HCT116 (cell line): ENCODE measurements around the gene LSP1. TPM values are rescaled to one million over a fixed set of nuclear protein-coding genes. Genes with fewer than 3 reads are reported as not detected.

Experiments used
- ATAC-seq: fragments of 200-7000 bp; cut with Tn5 transposase; 2 replicates; pipeline ENCODE4 v1.9.1; 2020; ENCODE audit warnings: mild to moderate bottlenecking, moderate library complexity
- BruUV-seq: library from RNA; stranded (reverse); fragments of 400-500 nt; replicated peaks from 2 replicates; lab custom pipeline; 2021; lab: Mats Ljungman, UMichigan
- CTCF ChIA-PET: fragments of 300-600 bp; sonication (Branson Sonifier 250); formaldehyde crosslinking; loops from one replicate; lab custom pipeline; 2021; ENCODE audit warnings: antibody characterized with exemption; lab: Charles Lee
- POLR2A ChIA-PET: fragments of 300-600, 350-600 bp; sonication (Branson Sonifier 250); formaldehyde crosslinking; loops from one replicate; lab custom pipeline; 2021; ENCODE audit warnings: antibody characterized with exemption; lab: Charles Lee
- RAD21 ChIA-PET, 2 experiments: fragments of 300-600 bp; sonication (Branson Sonifier 250); formaldehyde crosslinking; loops; one replicate each; lab custom pipeline; 2023; ENCODE audit warnings: low total read pairs in 2 of 2; ENCODE audit not compliant: uncharacterized antibody in 2 of 2, unreplicated experiment in 2 of 2, low non-redundant PET in 1 of 2; lab: Charles Lee
- DNase-seq: peaks from one replicate; pipeline ENCODE4 v3.0.0-alpha.2; 2010; ENCODE audit warnings: low read depth, low spot score
- H2AFZ ChIP-seq: fragments of 200-600 bp; shearing (Covaris generic), sonication (generic); 2 replicates; pipeline ENCODE4 v1.6.1; 2017; ENCODE audit warnings: low read depth, mixed run types, mixed read lengths, antibody characterized with exemption, low read length; ENCODE audit not compliant: poor library complexity, severe bottlenecking
- H3K27ac ChIP-seq: 2 replicates; pipeline ENCODE4 v1.5.1; 2012; ENCODE audit warnings: low read depth, low read length
- H3K27me3 ChIP-seq: fragments of 200-600 bp; sonication (generic); 2 replicates; pipeline ENCODE4 v1.6.1; 2016; ENCODE audit warnings: mixed run types, low read length, mixed read lengths; ENCODE audit not compliant: insufficient read depth
- H3K36me3 ChIP-seq, 2 experiments: fragments of 200-500 bp in 1 of 2; fragments of 200-600 bp in 1 of 2; sonication (Bioruptor generic) in 1 of 2; sonication (generic) in 1 of 2; 2 replicates each; pipeline versions ENCODE4 v1.5.1 to v1.6.1; 2014 to 2016; ENCODE audit warnings: low read length in 2 of 2, inconsistent platforms in 1 of 2, mixed read lengths in 1 of 2, mixed run types in 1 of 2; ENCODE audit not compliant: insufficient read depth in 2 of 2, control insufficient read depth in 1 of 2
- H3K4me1 ChIP-seq, 2 experiments: fragments of 200-600 bp in 1 of 2; sonication (generic) in 1 of 2; 2 replicates each; pipeline versions ENCODE4 v1.5.1 to v1.6.1; 2012 to 2017; ENCODE audit warnings: low read length in 2 of 2, inconsistent platforms in 1 of 2, mild to moderate bottlenecking in 1 of 2, mixed read lengths in 1 of 2, mixed run types in 1 of 2, moderate library complexity in 1 of 2; ENCODE audit not compliant: insufficient read depth in 2 of 2, control insufficient read depth in 1 of 2
- H3K4me2 ChIP-seq: fragments of 200-600 bp; sonication (generic); 2 replicates; pipeline ENCODE4 v1.6.1; 2017; ENCODE audit warnings: mixed run types, low read length, mixed read lengths
- H3K4me3 ChIP-seq, 2 experiments: fragments of 200-600 bp in 1 of 2; sonication (generic) in 1 of 2; replicated peaks in 1 of 2; 2 replicates each; pipeline ENCODE4 v1.5.1; 2011 to 2016; ENCODE audit warnings: low read length in 2 of 2, control low read depth in 1 of 2, low read depth in 1 of 2, mild to moderate bottlenecking in 1 of 2, mixed read lengths in 1 of 2, mixed run types in 1 of 2
- H3K79me2 ChIP-seq: fragments of 200-600 bp; sonication (generic); 2 replicates; pipeline ENCODE4 v1.6.1; 2017; ENCODE audit warnings: mild to moderate bottlenecking, mixed run types, low read length, moderate library complexity, mixed read lengths; ENCODE audit not compliant: insufficient read depth
- H3K9ac ChIP-seq: fragments of 200-600 bp; sonication (generic); 2 replicates; pipeline ENCODE4 v1.6.1; 2016; ENCODE audit warnings: low read length, mixed read lengths
- H3K9me2 ChIP-seq: fragments of 200-600 bp; sonication (generic), shearing (Covaris generic); 2 replicates; pipeline ENCODE4 v1.6.1; 2017; ENCODE audit warnings: mixed run types, mild to moderate bottlenecking, moderate library complexity; ENCODE audit not compliant: insufficient read depth
- H3K9me3 ChIP-seq, 2 experiments: fragments of 200-500 bp in 1 of 2; fragments of 200-600 bp in 1 of 2; sonication (Bioruptor generic) in 1 of 2; sonication (generic) in 1 of 2; 2 replicates each; pipeline ENCODE4 v1.6.1; 2014 to 2017; ENCODE audit warnings: low read length in 2 of 2, mixed read lengths in 2 of 2, inconsistent platforms in 1 of 2, low read depth in 1 of 2, mild to moderate bottlenecking in 1 of 2, mixed run types in 1 of 2, moderate library complexity in 1 of 2; ENCODE audit not compliant: control insufficient read depth in 1 of 2, insufficient read depth in 1 of 2
- H4K20me1 ChIP-seq: fragments of 200-600 bp; sonication (generic), shearing (Covaris generic); 2 replicates; pipeline ENCODE4 v1.6.1; 2017; ENCODE audit warnings: mixed run types, mild to moderate bottlenecking, moderate library complexity; ENCODE audit not compliant: insufficient read depth
- ATF3 ChIP-seq: IDR thresholded peaks from 2 replicates; pipeline ENCODE4 v1.6.1; 2012
- CBX3 ChIP-seq: IDR thresholded peaks from 2 replicates; pipeline ENCODE4 v1.6.1; 2012; ENCODE audit warnings: low read depth
- CEBPB ChIP-seq: IDR thresholded peaks from 2 replicates; pipeline ENCODE4 v1.6.1; 2012; ENCODE audit warnings: low read depth
- EGR1 ChIP-seq: IDR thresholded peaks from 2 replicates; pipeline ENCODE4 v1.6.1; 2012; ENCODE audit warnings: low read depth
- ELF1 ChIP-seq: IDR thresholded peaks from 2 replicates; pipeline ENCODE4 v1.6.1; 2012; ENCODE audit warnings: low read depth, borderline replicate concordance
- EZH2 ChIP-seq: fragments of 200-600 bp; sonication (generic); IDR thresholded peaks from 2 replicates; pipeline ENCODE4 v1.6.1; 2017; ENCODE audit warnings: antibody characterized with exemption, mixed run types
- EZH2phosphoT487 ChIP-seq: fragments of 200-600 bp; IDR thresholded peaks from 2 replicates; pipeline ENCODE4 v1.6.1; 2018; ENCODE audit warnings: antibody characterized with exemption, borderline replicate concordance
- FOSL1 ChIP-seq: IDR thresholded peaks from 2 replicates; pipeline ENCODE4 v1.6.1; 2012; ENCODE audit warnings: low read depth
- JUND ChIP-seq: IDR thresholded peaks from 2 replicates; pipeline ENCODE4 v1.6.1; 2012
- SIN3A ChIP-seq: IDR thresholded peaks from 2 replicates; pipeline ENCODE4 v1.6.1; 2012; ENCODE audit warnings: low read depth
- TCF7L2 ChIP-seq: IDR thresholded peaks from 2 replicates; pipeline ENCODE4 v1.7.0; 2011; ENCODE audit warnings: borderline replicate concordance, inconsistent platforms; ENCODE audit not compliant: insufficient read depth, insufficient read length; ENCODE audit errors: extremely low read depth
- YY1 ChIP-seq: IDR thresholded peaks from 2 replicates; pipeline ENCODE4 v1.6.1; 2011; ENCODE audit warnings: low read length, low read depth, moderate library complexity, mild to moderate bottlenecking; ENCODE audit not compliant: insufficient replicate concordance; ENCODE audit errors: extremely low read depth
- ZNF274 ChIP-seq: fragments of 200-500 bp; sonication (Bioruptor generic); IDR thresholded peaks from 2 replicates; pipeline ENCODE4 v1.6.1; 2014; ENCODE audit warnings: mild to moderate bottlenecking, low read depth, low read length, inconsistent platforms
- intact Hi-C: fragments of 100-400 bp; cut with micrococcal nuclease; formaldehyde crosslinking; loops from 2 replicates; pipeline ENCODE4 v1.10.0; 2022
- total RNA-seq: library from RNA; stranded (reverse); gene quantifications from one replicate; pipeline ENCODE4 v1.2.1, GENCODE V29; 2021; ENCODE audit not compliant: unreplicated experiment
- TF ChIP-seq, protein P1 (sequence below): IDR thresholded peaks from 2 replicates; pipeline ENCODE4 v1.6.1; 2012
- TF ChIP-seq, protein P2 (sequence below), 3 experiments: fragments of 200-600 bp in 1 of 3; sonication (generic) in 1 of 3; IDR thresholded peaks in 2 of 3; conservative IDR thresholded peaks in 1 of 3; 2 replicates each; pipeline ENCODE4 v1.5.1; 2012 to 2017; ENCODE audit warnings: low read depth in 2 of 3, low read length in 2 of 3, antibody characterized with exemption in 1 of 3, borderline replicate concordance in 1 of 3, control low read depth in 1 of 3, mild to moderate bottlenecking in 1 of 3, mixed read lengths in 1 of 3, mixed run types in 1 of 3, moderate library complexity in 1 of 3; ENCODE audit not compliant: insufficient read depth in 1 of 3
- TF ChIP-seq, protein P3 (sequence below): IDR thresholded peaks from 2 replicates; pipeline ENCODE4 v1.6.1; 2011; ENCODE audit warnings: mild to moderate bottlenecking, low read length, moderate library complexity; ENCODE audit not compliant: insufficient replicate concordance; ENCODE audit errors: extremely low read depth
- TF ChIP-seq, protein P4 (sequence below): IDR thresholded peaks from 2 replicates; pipeline ENCODE4 v1.6.1; 2012; ENCODE audit warnings: low read depth

LSP1 gene
- total RNA-seq, 1 experiment from 2014 or later = 1.3 TPM

DNA sequence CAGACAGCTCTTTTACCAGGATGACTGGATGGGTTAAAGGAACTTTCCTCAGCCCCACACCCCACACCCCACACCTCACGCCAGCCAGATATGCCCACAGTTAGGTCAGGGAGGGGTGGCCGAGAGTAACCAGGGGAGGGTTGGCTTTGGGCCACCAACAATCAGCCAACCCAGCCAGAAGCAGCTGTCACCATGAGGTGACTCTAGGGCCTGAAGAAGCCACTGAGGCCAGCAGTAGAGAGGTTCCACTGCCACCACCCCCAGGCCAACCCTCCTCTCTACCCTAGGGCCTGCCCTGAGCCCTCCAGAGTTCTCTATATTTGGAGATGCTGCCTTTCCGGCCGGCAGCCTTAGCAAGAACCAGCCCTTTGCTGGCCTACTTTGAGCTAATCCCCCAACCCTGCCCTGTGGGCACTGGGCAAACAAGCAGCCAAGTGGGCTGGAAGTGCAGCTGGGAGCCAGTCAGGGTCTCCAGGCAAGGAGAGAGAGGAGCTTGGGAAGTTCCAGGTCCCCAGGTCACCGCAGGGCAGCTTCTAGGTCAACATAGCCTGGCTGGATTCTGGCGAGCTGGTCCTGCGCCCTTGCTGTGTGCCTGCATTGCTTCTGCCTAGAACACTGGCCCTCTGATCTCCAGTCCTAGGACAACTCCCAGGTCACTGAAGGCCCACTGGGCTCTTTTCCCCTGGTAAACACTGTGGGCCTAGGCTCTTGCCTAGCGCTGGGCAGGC, 30.1 kb upstream of the LSP1 start:
- DNase-seq (no peak), ATAC-seq (no peak)
- no peak overlapping the region for H3K9ac ChIP-seq
- no peaks in the 10 kb centered on the region for H3K79me2 ChIP-seq
- intact Hi-C loops = no loop called here
- no peaks in the 10 kb centered on the region for H3K27me3 ChIP-seq
- no peaks in the 10 kb centered on the region for H3K9me2 ChIP-seq
- no peak overlapping the region for H2AFZ ChIP-seq
- H3K36me3 ChIP-seq = no peaks in the 10 kb centered on the region
- no TSS peak for BruUV-seq
- peaks cover 4 to 6% of the 10 kb centered on the region in 2 experiments; a peak in 2 of 4 replicates for H3K9me3 ChIP-seq
- H3K4me1 ChIP-seq = peaks cover 16 to 25% of the 10 kb centered on the region in 2 experiments
- RAD21 ChIA-PET = no interaction called here
- no peak overlapping the region for H3K4me3 ChIP-seq
- no peak overlapping the region for H3K27ac ChIP-seq
- no peaks in the 10 kb centered on the region for H4K20me1 ChIP-seq
- POLR2A ChIA-PET = no interaction called here
- CTCF ChIA-PET = interaction anchor here (0.6 to 1.6 kb wide), 3 partner anchors 10 to 315 kb away, joined by 3 to 5 read pairs (median 3); no protein-coding TSS in a partner anchor
- TF ChIP-seq YY1 (no peak), SIN3A (no peak), ZNF274 (no peak), TCF7L2 (no peak), EZH2phosphoT487 (no peak), ATF3 (no peak), CBX3 (no peak), CEBPB (no peak), JUND (no peak), EGR1 (no peak), ELF1 (no peak), EZH2 (no peak), FOSL1 (no peak)
- TF ChIP-seq, protein P1, sequence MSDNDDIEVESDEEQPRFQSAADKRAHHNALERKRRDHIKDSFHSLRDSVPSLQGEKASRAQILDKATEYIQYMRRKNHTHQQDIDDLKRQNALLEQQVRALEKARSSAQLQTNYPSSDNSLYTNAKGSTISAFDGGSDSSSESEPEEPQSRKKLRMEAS = no peak
- TF ChIP-seq, protein P2, sequence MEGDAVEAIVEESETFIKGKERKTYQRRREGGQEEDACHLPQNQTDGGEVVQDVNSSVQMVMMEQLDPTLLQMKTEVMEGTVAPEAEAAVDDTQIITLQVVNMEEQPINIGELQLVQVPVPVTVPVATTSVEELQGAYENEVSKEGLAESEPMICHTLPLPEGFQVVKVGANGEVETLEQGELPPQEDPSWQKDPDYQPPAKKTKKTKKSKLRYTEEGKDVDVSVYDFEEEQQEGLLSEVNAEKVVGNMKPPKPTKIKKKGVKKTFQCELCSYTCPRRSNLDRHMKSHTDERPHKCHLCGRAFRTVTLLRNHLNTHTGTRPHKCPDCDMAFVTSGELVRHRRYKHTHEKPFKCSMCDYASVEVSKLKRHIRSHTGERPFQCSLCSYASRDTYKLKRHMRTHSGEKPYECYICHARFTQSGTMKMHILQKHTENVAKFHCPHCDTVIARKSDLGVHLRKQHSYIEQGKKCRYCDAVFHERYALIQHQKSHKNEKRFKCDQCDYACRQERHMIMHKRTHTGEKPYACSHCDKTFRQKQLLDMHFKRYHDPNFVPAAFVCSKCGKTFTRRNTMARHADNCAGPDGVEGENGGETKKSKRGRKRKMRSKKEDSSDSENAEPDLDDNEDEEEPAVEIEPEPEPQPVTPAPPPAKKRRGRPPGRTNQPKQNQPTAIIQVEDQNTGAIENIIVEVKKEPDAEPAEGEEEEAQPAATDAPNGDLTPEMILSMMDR (IDR thresholded peaks at IDR 0.05 in 2 of 3, conservative IDR thresholded peaks at IDR 0.05 in 1 of 3; ENCODE audit: borderline replicate concordance in 1 of 3, insufficient read depth in 1 of 3, low read depth in 2 of 3, low read length in 2 of 3) = no peak
- TF ChIP-seq, protein P3, sequence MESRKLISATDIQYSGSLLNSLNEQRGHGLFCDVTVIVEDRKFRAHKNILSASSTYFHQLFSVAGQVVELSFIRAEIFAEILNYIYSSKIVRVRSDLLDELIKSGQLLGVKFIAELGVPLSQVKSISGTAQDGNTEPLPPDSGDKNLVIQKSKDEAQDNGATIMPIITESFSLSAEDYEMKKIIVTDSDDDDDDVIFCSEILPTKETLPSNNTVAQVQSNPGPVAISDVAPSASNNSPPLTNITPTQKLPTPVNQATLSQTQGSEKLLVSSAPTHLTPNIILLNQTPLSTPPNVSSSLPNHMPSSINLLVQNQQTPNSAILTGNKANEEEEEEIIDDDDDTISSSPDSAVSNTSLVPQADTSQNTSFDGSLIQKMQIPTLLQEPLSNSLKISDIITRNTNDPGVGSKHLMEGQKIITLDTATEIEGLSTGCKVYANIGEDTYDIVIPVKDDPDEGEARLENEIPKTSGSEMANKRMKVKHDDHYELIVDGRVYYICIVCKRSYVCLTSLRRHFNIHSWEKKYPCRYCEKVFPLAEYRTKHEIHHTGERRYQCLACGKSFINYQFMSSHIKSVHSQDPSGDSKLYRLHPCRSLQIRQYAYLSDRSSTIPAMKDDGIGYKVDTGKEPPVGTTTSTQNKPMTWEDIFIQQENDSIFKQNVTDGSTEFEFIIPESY = no peak
- TF ChIP-seq, protein P4, sequence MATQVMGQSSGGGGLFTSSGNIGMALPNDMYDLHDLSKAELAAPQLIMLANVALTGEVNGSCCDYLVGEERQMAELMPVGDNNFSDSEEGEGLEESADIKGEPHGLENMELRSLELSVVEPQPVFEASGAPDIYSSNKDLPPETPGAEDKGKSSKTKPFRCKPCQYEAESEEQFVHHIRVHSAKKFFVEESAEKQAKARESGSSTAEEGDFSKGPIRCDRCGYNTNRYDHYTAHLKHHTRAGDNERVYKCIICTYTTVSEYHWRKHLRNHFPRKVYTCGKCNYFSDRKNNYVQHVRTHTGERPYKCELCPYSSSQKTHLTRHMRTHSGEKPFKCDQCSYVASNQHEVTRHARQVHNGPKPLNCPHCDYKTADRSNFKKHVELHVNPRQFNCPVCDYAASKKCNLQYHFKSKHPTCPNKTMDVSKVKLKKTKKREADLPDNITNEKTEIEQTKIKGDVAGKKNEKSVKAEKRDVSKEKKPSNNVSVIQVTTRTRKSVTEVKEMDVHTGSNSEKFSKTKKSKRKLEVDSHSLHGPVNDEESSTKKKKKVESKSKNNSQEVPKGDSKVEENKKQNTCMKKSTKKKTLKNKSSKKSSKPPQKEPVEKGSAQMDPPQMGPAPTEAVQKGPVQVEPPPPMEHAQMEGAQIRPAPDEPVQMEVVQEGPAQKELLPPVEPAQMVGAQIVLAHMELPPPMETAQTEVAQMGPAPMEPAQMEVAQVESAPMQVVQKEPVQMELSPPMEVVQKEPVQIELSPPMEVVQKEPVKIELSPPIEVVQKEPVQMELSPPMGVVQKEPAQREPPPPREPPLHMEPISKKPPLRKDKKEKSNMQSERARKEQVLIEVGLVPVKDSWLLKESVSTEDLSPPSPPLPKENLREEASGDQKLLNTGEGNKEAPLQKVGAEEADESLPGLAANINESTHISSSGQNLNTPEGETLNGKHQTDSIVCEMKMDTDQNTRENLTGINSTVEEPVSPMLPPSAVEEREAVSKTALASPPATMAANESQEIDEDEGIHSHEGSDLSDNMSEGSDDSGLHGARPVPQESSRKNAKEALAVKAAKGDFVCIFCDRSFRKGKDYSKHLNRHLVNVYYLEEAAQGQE = no peak
- no peak overlapping the region for H3K4me2 ChIP-seq
